ENCODE results near the gene SIRT2.

SIRT2 gene

DNA sequence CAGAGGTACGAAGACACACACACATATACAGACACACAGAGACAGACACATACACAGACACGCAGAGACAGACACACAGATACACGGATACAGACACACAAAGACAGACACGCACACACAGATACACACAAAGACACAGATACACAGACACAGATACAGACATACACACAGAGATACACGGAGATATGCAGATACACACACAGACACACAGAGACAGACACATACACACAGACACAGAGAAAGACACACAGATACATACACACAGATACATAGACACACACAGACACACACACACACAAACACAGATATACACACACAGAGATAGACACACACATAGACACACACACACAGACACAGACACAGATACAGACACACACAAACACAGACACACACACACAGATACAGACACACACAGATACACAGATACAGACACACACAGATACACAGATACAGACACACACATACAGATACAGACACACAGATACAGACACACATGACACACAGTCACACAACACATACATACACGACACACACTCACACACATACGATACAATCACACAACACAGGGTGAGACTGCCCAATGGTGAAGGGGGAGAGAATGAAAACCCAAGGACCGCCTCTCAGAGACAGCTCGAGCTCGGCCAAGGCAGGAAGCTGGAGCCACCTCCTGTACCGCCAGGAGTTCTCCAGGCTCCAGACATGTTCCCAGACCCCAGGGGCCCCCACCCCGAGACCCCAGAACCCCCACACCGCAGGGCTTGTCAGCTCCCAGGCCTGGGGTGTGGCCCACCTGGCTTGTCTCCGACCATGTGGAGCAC lies 21.4 kb upstream of the SIRT2 start:
- no peak for DNase-seq (ENCODE audit: low spot score)

DNA sequence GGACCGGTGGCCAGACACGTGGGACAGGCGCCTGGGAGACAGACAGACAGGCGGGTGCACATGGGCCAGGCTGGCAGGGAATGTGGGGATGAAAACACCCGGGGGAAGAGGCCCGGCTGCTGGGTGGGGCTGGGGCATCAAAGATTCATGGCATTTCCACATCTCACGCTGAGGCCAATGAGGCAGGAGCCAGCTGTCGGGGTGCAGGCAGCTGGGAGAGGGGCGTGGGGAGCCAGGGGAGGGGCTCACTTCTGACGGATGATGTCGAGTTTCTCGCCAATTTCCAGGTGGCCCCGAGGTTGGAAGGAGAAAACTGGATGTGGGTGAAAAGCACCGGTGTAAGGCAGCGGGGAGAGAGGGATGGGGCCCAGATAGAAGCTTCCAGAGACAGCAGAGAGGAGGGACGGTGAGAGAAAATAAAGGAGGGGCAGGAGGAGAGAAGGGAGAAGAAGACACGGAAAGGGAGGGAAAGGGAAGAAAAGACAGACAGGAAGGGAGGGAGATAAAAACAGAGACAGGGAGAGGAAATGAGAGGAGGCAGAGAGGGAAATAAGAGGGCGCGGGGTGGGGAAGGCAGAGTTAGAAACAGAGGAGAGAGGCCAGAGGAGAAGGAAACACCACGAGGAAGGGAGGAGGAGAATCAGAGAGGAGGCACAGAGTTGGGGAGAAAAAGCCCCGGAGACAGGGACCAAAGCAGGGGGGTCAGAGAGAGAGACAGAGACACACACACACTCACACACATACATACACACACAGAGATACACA lies 20.6 kb upstream of the SIRT2 start:
- no peak for DNase-seq (ENCODE audit: low spot score)

DNA sequence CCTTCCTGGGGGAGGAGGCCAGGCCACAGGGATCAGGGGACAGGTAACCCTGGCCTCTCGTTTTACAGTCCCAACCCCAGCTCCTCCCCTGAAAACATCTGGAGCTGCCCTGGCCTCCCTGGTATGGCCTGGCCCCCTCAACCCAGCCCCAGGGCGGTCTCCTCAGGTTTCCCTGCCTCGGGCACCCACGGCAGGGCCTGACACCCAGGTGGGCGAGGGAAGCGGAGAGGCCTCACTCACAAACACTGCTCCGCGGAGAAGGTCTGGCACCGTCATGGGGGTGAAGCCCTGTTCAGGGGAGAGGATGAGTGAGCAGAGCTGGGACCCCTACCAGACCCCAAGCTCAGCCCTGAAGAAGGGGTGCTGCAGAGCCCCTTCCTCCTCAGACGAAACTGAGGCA lies 19.1 kb upstream of the SIRT2 start:
- no peak for DNase-seq (ENCODE audit: low spot score)

DNA sequence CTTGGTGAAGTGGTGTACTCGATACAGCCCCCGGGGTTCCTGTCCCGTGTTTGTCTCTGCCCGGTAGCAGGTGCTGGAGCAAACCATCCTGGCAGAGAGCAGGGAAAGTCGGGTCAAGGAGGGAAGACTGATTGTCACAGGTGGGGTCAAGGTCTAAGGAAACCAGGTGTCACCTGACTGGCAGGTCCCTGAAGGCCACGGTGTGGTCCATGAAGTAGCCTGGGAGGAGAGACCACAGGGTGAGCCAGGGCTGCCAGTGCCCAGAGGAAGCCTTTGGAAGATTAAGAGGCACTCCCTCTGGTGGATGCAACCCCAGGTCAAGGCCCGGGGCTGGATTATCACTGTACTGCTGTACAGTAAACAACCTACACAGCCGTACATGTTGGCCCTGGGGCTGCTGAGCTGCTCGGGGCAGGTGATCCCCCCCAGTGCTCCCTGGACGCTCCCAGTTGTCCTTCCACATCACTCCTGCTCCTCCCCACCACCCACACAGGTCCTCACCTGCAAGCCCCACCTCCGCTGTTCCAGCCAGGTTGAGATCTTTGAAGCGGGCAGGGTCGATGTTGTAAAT lies 18.6 kb upstream of the SIRT2 start:
- peak; percentile 36 for DNase-seq (ENCODE audit: low spot score)

GRCh38 chr19:38917516-38917915 lies 18.1 kb upstream of the SIRT2 start:
- DNase-seq (ENCODE audit: low spot score), result no peak

- no peak for DNase-seq (ENCODE audit: low spot score)
These were observed 16.2 kb upstream of the SIRT2 start for GRCh38 chr19:38915329-38916321.

DNA sequence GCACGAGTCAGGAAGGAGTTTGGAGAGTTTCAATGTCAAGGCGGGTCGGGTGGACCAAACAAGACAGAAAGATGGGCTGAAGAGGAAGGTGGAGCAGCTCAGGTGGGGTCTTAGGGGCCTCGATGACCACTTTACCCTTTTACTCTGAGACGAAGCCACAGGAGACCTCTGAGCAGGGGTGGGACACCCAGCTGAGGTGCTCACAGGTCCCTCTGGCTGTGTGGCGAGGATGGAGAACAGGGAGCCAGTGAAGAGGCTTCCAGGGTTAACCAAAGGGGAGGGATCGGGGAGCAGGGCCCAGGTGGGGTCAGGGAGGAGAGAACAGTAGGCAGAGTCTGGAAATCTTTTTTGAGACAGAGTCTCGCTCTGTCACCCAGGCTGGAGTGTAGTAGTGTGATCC lies 14.5 kb upstream of the SIRT2 start:
- DNase-seq (ENCODE audit: low spot score), result no peak

GRCh38 chr19:38912600-38913514 lies 13.4 kb upstream of the SIRT2 start:
- DNase-seq (ENCODE audit: low spot score), result no peak

DNA sequence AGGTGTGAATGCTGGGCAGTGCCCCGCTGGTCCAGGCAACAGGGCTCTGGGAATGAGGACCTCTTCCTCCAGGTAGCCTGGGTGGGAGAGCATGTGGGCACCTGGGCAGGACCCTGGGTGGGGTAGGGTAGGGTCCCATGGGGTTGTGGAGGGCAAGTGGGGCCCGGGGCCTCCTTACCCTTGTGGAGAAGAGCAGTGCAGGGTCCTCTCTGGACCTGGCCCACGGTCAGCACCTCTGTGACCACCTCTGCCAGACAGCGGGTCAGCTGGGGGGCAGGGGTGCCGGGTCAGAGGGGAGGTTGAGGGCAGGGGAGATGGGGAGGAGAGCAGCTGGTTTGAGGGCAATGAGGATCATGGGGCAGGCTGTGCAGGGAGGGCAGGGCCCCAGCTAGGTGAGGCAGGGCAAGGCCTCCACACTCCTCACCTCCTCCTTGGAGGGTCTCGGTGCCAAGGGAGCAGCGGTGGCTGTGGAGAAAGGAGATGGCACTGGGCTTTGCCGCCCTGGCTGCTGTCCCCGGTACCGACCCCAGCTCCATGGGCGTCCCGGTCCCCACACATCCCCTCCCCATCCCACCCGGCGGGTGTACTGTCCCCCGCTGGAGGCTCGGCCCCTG lies 12.1 kb upstream of the SIRT2 start:
- no peak for DNase-seq (ENCODE audit: low spot score)

DNA sequence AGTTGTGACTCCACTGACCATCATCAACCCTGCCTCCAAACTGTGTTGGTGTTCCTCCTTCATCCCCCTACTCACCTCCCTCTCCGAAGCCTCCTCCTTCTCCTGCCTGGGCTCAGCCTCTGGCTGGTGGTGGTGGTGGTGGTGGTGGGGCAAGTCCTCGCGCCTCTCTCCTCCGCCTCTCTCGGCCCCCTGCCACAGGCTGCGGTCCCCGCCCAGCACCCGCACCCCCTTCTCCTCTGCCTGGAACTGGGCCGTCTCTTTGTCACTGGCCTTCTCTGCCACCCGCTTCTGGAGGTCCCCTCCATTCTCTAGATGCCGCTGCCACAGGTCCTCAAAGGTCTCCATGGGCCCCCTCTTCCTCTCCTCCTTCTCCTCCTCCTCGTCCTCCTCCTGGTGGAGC lies 11.1 kb upstream of the SIRT2 start:
- no peak for DNase-seq (ENCODE audit: low spot score)

DNA sequence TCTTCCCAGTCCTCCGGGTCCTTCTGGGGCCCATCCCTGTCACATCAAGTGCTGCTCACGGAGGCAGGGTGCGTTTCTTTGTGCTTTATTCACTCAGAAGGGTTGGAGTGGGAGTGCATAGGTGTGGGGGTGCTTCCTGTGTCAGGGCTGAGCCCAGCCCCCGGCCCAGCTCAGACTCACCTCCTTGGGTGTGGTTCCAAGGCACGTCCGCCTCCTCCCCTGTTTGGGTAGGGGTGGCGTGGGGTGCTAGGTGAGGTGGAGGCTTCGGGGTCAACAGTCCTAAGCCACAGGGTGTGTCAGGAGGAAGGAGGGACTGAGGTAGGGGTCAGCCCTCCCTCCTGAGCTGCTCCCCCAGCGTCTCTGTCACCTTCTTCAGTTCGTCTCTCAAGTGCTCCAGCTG lies 9.5 kb upstream of the SIRT2 start:
- DNase-seq (ENCODE audit: low spot score), result no peak

- DNase-seq (ENCODE audit: low spot score), result no peak
These were observed 8.3 kb upstream of the SIRT2 start for GRCh38 chr19:38907670-38908069.

DNA sequence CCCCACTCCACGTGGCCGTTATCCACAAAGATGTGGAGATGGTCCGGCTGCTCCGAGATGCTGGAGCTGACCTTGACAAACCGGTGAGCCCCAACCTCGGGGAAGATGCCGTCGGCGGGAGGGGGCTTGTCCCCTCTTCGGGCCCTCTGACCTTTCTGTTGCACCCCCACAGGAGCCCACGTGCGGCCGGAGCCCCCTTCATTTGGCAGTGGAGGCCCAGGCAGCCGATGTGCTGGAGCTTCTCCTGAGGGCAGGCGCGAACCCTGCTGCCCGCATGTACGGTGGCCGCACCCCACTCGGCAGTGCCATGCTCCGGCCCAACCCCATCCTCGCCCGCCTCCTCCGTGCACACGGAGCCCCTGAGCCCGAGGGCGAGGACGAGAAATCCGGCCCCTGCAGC lies 7.8 kb upstream of the SIRT2 start:
- DNase-seq (ENCODE audit: low spot score), result no peak

DNA sequence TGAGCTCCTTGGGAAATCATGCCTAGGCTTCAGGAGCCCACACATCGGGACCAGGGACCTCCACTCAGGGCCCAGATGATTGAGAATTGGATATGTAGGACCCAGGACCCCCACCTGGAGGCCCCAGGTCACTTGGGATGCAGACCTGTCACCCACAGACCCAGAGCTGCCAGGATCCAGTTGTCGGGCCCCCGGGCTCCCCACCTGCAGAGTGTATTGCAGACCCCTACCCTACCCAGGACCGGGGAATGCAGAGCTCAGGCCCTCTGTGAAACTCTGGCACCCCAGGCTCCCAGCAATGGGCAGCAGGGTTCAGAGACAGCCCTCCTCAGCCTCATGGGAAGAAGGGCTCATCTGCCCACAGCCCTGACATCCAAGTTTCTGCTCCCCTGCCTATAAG lies 6.2 kb upstream of the SIRT2 start:
- DNase-seq (ENCODE audit: low spot score), result no peak

GRCh38 chr19:38904581-38905539 lies 5.4 kb upstream of the SIRT2 start:
- no peak for DNase-seq (ENCODE audit: low spot score)

DNA sequence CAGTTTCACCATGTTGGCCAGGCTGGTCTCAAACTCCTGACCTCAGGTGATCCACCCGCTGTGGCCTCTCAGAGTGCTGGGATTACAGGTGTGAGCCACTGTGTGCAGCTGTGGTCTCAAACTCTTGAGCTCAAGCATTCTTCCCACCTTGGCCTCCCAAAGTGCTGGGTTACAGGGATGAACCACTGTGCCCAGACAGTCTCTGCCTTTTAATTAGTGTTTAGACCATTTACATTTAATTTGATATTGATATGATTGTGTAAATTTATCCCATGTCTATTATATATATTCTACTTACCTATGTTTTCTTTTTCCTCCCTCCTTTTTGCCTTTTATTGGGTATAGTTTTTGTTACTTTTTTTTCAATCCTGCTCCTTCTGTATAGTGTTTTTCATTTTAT lies 2.3 kb upstream of the SIRT2 start:
- no peak for DNase-seq (ENCODE audit: low spot score)

DNA sequence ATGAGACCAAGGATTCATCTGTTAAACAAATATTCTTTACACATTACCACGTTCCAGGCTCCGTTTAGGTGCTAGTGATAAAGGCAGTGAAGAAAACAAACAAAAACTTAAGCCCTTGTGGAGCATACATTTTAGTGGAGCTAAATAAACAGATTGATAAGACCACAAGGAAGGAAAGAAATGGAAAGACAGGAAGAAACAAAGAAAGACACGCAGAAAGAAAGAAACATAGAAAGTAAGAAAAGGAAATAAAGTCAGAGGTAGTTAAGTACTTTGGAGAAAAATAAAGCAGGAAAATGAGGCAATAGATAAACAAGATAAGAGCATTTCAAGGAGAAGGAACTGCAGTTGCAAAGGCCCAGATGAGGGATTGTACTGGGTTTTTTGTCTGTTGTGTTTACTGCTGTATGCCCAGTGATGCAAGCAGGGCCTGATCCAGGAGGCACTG lies 1.3 kb upstream of the SIRT2 start:
- peak; percentile 43 for DNase-seq (ENCODE audit: low spot score)

DNA sequence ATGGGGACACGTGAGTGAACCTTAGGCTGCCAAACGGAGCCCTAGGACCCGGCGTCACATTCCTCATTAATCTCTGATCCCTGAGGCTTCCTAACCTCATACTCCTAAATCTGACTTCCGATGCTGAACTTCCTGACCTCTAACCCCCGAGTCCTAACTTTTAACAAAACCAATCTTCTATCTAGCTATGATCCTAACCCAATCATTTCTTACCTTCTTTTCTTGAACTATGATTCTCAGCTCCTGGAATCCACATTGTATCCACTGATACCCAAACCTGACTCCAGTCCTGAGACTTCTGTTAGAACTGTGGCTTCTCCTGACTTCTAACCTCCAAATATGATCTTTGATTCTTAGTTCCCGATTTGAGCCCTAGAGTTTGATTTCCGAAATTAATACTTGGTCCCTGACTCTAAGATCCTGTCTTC lies 798 bp upstream of the SIRT2 start:
- no peak for DNase-seq (ENCODE audit: low spot score)

DNA sequence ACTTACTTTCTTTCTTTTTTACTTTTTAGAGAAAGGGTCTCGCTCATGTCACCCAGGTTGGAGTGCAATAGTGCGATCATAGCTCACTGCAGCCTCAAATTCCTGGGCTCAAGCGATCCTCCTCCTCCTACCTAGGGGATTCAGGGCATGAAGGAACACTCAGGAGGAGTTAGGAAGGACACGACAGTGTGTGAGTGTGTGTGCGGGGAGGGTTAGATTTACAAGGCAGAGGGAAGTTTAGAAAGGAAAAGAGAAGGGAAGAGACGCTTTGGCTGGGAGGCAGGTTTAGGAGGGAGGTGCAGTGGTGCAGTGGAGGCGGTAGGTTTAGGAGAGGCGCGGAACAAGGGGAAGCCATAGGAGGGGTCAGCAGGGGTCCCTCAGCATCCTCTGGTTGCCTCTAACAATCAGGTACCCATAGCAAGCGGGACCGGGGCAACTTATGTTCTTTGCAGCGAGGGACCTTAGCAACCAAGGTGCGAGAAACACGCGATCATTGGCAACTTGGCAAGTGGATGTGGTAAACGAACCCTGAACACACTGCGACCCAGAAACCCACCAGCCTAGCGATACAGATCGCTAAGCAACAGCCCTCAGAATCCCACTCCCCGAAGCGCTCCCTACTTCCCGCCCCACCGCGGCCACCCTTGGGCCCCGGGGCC lies 501 bp downstream of the SIRT2 start:
- DNase-seq (ENCODE audit: low spot score), result no peak
